HL-60/S4 (cell line): ENCODE data around the gene OR3A2.
"Not testable (repeated sequence)": the region's sequence is repeated elsewhere in the genome, so short reads cannot be mapped to it uniquely, and the experiment has no call there.

ENCODE experiments used
- in situ Hi-C: fragments of 300-500 bp; cut with MboI; formaldehyde crosslinking; loops from 2 replicates; pipeline ENCODE4 v1.14.3; 2022; ENCODE audit warnings: low sequenced_read_pairs

Gene OR3A2

DNA sequence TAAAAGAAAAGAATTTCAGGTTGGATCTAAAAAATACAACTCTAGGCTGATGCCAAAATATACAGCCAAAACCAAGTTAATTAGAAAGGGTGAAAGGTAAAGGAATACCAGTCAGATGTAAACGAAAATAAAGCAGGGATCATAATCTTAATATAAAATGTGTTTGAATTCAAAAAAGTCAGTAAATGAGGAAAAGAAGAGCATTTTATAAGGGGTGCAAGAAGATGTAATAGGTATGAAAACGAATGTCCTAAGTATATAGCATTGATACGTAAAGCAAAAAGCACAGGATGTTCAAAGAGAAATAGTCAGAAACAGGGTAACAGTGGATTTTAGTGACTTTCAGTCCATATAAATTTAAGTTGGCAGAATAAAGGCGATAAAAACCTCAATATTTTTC is 90.5 kb downstream of the OR3A2 start:
- in situ Hi-C loops: no loop called here

DNA sequence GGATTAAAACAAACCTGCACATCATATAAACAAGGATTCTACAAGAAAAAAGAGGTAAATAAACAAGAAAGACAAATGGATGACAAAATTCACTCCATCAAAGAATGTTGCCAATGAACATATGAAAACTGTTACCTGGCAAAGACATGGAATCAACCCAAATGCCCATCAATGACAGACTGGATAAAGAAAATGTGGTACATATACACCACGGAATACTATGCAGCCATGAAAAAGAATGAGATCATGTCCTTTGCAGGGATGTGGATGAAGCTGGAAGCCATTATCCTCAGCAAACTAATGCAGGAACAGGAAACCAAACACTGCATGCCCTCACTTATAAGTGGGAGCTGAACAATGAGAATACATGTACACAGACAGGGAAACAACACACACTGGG is 92.6 kb downstream of the OR3A2 start:
- in situ Hi-C loops: not testable (repeated sequence)

DNA sequence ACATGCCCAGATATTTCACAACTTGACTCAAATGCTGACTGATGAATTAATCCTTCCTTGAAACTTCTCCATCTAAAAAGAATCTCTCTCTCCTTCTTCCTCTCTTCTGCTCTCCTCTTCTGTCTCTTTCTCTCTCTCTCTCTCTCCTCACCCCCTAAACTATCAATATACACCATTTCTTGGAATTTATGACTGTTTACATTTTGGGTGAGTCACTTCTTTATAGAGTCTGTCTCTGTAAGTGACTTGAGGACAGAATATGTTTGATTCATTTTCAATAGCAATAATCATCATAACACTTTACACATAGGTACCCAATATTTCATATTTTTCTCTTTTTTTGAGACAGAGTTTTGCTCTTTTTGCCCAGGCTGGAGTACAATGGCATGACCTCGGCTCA is 103.2 kb downstream of the OR3A2 start:
- in situ Hi-C loops: no loop called here

DNA sequence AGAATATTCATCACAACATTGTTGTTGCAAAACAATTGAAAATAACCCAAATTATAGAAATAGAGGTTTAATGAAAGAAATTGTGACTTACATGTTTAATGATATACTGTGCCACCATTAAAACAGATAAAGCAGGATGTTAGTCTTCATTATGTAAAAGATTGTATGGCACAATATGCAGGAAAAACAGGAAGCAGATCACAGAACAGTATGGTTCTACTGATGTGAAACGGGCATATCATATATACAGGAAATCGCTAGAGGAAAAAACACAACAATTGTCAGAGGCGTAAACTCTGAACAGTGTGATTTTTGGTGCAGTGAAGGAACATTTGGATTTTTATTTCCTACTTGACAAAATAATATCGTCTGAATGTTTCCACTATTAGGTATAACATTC is 110.0 kb downstream of the OR3A2 start:
- in situ Hi-C loops: no loop called here

GRCh38 chr17:3271072-3271848 is 114.8 kb downstream of the OR3A2 start:
- in situ Hi-C loops: no loop called here

GRCh38 chr17:3260600-3260999 is 125.5 kb downstream of the OR3A2 start:
- in situ Hi-C loops: no loop called here

DNA sequence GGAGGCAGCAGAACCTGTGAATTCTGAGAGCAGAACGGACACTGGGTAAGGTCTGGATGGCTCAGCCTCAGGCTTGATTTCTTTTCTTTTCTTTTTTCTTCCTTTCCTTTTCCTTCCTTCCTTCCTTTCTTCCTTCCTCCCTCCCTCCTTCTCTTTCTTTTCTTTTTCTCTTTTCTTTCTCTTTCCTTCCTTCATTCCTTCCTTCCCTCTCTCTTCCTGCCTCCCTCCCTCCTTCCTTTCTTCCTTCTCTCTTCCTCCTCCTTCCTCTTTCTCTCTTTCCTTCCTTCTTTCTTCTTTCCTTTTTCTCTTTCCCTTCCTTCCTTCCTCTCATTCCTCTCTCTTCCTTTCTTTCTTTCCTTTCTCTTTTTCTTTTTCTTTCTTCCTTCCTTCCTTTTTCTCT is 125.9 kb downstream of the OR3A2 start:
- in situ Hi-C loops: no loop called here

DNA sequence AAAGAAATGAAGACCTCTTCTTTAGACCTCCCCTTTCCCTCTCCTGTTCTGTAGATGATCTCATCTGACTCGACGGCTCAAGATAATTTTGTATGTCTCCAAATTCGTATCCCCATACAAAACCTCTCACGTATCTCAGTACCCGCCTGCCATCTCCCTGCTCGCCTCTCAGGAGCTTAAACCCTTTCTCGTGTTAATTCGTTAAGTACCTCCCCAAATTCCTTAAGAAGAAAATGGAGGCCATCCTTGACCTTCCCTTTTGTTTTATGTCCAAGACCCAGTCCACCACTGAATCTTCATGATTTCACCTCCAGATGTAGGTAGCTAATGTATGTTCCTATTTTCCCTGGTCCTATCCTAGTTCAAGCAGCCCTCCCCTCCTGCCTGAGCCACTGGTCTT is 129.5 kb downstream of the OR3A2 start:
- in situ Hi-C loops: no loop called here

DNA sequence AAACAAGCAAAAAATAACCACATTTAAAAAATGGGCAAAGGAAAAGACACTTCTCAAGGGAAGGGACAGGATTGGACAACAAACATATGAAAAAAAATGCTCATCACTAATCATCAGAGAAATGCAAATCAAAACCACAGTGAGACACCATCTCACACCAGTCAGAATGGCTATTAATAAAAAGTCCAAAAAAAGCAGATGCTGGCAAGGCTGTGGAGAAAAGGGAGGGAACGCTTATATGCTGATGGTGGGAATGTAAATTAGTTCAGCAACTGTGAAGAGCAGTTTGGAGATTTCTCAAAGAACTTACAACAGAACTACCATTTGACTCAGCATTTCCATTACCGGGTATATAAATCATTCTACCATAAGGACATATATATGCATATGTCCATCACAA is 137.1 kb downstream of the OR3A2 start:
- in situ Hi-C loops: not testable (repeated sequence)

DNA sequence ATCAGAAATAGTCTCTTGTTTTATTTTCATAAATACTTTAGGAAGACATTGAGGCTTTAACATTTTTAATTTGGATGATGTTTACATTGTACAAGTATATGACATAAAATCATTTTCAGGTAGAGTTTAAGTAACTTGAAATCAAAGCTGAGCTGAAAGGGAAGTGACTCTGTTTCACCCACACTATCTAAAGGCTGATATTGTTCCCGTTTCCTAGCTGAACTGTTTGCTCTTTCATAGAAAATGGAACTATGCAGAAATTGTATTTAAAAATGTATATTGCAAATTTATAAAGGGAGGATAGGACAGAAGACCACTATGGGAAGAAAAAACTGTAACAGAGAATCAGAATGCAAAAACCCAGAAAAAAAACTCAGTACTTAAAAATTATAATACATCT is 141.3 kb downstream of the OR3A2 start:
- in situ Hi-C loops: not testable (repeated sequence)

- in situ Hi-C loops: not testable (repeated sequence)
Measured at GRCh38 chr17:3241044-3241443, 145.1 kb downstream of the OR3A2 start.

DNA sequence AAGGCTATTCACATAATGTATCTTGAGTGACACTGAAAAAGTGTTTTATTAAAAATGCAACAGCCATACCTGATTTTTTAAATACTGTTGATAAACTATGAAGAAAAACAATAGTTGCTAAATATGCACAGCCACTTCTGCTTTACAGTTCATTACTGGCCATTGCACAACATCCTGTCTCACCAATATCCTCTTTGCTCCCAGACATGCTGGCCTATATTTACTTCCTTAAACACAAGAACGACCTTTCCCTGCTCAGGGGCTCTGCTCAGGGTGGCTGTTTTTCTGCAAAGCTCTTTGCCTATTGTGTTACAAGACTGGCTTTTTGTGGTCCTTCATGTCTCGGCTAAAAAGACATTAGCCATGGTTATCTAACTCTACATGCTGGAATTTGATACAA is 147.4 kb downstream of the OR3A2 start:
- in situ Hi-C loops: not testable (repeated sequence)

DNA sequence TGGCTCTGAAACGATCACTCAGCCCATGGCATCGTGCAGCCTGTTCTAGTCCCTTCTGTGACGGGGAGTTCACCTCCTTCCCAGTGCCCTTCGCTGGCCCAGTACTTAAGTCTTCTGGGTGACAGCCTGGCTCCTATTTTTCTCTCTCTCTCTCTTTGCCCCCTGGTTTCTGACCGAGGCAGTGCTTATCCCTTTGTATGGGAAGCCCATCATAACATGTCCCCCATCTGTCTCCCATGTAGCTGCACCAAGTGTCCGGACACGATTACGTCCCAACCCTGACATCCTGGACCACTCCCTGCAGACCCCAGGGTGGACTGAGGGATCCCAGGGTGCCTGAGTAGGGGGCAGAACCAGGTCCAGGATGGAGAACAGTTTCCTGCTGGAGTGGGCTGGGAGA is 153.8 kb downstream of the OR3A2 start:
- in situ Hi-C loops: not testable (repeated sequence)
